HG02970 (cell line): ENCODE measurements around the gene MEIS3.

ENCODE experiments used
- ATAC-seq: cut with Tn5 transposase; IDR thresholded peaks from one replicate; pipeline ENCODE4 v1.9.1; 2021; ENCODE audit warnings: mild to moderate bottlenecking, moderate library complexity, moderate number of reproducible peaks; ENCODE audit not compliant: unreplicated experiment, low FRiP score

The MEIS3 gene

GRCh38 chr19:47419030-47419783, at the start of gene MEIS3:
MEIS3 (minus strand) TSS chr19:47419527; CDS start chr19:47419081, 446 bp downstream.
- no peak for ATAC-seq

DNA sequence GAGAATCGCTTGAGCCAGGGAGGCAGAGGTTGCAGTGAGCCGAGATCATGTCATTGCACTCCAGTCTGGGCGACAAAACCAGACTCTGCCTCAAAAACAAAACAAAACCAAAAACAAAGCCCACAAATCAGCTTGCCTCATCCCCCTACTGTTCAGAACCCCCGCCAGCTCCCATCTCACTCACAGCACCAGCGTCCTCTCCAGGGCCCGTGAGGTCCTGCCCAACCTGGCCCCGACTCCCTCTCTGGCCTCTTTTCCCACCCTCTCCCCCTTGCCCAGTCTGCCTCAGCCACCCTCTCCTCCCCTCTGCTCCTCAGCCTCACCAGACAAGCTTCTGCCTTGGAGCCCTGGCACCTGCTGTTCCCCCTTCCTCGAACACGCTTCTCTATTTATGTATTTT, 48.6 kb upstream of the MEIS3 start:
- no peak for ATAC-seq

- no peak for ATAC-seq
Measured at GRCh38 chr19:47465957-47466356, 46.6 kb upstream of the MEIS3 start.

GRCh38 chr19:47464675-47465419, 45.5 kb upstream of the MEIS3 start:
- no peak for ATAC-seq

DNA sequence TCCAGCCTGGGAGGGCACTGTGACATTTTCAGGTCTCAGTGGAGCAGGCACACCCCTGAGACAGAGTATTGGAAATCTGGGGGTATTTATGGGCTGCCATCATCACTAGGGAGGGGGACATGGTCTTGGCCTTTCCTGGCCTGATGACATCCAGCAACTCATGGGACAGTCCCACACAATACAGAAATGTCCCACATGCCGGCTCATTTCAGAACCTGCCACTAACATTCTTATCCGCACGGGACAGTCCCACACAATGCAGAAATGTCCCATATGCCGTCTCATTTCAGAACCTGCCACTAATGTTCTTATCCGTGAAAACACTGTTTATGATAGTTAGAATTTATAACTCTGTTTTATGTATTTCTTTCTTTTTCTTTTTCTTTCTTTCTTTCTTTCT, 42.5 kb upstream of the MEIS3 start:
- ATAC-seq, result no peak

DNA sequence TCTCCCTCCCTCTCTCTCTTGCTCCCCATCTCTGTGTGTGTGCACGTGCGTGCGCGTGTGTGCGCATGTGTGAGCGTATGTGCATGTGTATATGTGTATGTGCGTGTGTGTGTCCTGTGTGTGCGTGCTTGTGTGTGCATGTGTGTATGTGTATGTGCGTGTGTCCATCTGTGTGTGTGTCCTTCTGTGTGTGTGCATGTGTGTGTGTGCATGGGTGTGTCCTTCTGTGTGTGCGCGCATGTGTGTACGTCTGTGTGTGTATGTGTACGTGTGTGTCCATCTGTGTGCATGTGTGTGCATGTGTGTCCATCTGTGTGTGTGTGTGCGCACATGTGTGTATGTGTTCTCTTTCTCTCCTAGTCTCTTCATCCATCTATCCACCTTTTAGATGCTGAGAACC, 40.1 kb upstream of the MEIS3 start:
- ATAC-seq, result no peak

DNA sequence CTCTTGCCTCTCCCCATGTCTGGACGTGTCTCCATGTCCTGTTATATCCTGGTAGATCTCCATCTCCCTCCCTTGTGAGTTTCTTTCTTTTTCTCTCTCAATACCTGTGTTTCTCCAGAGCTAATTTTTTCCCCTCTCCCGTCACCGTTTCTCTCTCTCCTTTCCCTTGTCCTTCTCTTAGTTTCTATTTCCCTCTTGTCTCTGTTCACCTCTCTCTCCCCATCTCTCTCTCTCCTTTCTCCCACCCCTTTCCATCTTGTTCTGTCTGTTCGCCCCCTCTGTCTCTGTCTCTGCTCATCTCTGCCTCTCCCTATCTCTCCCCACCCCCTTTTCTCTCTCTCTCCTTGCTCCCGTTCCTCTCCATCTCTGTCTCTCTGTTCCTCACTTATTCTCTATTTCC, 39.3 kb upstream of the MEIS3 start:
- ATAC-seq, result no peak

DNA sequence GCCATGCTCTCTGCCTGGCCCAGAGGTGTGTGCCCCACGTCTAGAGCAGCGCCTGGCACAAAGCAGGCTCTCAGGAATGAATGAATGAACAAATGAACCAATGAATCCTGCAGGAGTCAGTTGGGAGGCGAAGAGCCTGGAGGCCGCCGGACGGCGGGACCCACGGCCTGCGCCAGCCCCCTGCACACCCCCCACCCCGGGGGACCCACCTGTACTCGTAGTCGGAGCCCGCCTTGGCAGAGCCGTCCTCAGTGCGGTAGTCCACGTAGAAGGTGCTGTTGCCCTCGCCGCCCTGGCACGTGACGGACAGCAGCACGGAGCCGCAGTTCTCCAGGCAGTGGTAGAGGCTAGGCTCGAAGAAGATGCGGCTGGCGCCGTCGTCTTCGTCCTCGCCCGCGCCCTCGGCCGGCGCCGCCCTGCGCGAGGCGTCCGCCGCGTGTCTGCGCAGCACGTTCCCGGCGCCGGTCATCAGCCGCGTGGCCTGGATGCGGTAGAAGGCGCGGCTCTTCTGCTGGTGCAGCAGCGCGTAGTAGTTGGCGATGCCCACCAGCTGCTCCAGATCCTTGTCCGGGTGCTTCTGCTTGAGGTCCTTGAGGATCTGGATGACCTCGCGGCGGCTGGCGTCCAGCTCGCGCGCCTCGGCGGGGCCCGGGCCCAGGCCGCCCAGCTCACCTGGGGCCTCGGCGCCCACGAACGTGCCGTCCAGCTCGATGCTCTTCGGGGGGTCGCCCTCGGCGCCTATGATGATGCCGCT, 37.6 kb upstream of the MEIS3 start:
- no peak for ATAC-seq

DNA sequence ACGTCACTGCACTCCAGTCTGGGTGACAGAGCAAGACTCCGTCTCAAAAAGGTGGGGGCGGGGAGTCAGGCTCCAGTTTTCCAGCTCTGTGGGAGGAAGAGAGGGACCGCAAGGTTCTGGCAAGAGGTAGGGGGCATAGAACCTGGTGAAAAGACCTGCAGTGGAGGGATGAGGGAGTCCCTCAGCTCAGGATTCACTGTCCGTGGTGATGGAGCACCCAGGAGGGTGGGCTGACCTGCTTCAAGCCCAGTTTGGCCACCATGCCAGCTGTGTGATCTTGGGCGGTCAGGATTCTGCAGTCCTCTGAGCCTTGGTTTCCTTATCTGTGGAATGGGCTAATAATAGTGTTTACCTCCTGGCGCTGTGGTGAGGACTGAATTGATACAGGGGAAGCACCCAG, 31.2 kb upstream of the MEIS3 start:
- no peak for ATAC-seq

DNA sequence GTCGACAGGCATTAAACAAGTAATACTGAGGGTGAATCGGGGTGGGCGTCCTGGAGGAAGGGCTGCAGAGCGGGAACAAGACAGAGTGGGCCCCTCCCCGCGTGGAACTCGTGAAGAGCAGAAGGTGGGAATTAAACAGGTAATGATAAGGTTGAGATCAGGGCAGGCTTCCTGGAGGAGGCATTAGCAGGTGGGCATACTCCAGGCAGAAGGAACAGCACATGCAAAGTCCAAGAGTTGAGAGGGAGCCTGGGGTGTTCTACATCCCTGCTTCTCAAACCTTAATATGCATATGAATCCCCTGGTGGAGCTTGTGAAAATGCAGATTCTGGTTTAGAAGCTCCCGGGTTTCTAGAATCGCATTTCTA, 29.0 kb upstream of the MEIS3 start:
- ATAC-seq, result no peak

DNA sequence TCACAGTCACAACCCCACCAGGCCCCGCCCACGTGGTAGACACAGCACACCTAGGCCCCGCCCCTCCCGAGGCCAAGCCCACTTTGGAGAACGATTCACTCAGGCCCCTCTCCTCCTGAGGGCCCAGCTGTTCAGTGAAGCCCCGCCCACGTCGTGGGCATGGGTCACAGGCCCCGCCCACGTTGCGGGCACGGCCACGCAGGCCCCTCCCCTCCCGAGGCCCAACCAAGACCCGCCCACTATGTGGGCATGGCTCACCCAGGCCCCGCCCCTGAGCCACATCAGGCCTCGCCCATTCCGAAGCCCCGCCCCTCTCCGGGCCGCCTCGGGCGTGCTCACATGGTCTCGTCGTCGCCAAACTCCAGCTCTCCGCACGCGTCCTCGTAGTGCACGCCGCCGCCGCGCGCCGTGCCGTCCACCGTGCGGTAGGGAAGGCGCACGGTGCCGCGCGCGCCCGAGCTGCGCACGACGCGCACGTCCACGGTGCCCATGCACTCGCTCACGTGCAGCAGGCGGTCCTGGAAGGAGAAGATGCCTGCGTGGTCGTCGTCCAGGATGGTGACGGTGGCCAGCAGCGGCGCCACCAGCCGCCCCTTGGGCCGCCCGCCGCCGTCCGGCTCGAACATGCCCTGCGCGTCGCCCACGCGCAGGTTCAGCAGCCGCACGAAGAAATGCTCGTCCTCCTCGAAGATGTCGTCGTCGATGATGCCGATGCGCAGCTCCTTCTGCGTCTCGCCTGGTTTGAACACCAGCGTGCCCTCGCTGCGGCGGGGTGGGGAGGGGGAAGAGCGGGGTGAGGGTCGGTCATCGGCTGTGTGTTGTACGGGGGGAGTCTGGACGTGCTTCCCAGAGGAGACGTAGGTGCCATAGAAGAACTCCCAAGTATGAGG, 28.4 kb upstream of the MEIS3 start:
- no peak for ATAC-seq

DNA sequence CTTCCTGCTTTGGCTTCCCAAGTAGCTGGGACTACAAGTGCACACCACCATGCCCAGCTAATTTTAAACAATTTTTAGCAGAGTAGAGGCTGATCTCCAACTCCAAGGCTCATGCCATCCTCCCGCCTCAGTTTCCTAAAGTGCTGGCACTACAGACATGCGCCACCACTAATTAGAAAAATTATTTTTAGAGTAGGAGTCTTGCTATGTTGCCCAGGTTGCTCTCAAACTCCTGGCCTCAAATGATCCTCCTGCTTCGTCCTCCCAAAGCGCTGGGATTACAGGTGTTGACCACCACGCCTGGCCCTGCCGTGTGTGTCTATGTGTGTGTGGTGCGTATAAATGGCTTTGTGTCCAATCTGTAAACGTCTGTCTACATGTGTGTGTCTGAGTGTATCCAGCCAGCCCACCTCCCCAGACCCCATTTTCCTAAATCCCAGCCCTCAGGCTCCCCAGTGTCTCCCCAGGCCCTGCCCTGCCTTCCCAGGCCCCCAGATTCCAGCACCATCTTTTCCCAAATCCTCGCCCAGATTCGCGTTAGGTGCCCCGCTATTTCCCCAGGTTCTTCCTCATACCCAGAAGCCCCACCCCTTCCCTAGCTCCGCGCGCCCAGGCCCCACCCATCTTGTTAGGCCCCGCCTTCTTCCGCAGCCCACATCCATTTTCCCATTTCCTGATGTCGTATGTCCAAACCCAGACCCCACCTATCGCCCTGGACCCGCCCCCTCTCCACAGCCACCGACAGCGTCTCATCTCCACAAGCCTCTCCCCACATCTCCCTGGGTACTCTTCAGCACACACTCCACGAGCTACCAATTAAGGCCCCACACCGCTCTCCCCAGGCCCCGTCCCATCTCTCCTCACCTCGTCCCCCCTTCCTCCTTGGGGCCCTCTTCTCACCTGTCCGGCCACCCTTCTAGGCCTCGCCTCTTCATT, 27.5 kb upstream of the MEIS3 start:
- ATAC-seq, result no peak

GRCh38 chr19:47445937-47446402, 26.6 kb upstream of the MEIS3 start:
- ATAC-seq, result no peak

GRCh38 chr19:47445527-47445926, 26.2 kb upstream of the MEIS3 start:
- no peak for ATAC-seq

DNA sequence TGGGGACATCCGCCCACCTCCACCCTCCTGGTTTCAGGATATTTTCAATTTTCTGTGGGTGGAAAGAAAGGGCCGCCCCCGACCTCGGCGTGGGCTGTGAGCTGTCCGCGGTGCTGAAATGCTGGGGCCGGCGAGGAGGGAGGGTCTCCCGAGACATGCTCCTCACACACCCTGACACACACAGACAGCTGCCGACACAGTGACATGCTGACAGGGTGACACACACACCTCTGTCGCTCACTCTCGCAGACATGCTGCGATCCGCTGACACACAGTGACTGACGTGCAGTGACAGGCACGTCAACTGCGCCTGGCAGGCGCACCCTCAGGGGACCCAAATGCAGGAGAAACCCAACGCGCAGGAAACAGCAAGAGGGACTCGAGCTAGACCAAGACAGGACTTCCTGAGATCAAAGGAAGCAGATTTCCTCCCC, 25.1 kb upstream of the MEIS3 start:
- ATAC-seq, result no peak

DNA sequence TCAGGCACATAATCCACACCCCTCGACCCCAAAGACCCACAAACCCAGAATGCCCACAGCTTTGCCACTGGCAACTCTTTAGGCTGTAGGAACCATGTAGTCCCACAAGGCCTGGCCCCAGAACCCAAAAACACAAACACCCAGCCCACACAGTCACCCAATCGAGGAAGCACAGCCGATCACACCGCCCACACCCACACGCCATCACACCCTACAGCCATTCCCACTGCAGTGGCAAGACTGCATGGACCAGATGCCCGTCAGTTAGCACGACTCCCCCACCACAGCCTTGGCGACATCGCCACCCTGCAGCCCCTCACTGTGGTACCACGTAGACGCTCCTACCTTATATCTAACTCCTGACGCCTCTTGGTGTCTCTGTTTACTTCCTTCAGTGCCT, 24.0 kb upstream of the MEIS3 start:
- ATAC-seq, result no peak

GRCh38 chr19:47438793-47439220, 19.5 kb upstream of the MEIS3 start:
- ATAC-seq, result no peak

DNA sequence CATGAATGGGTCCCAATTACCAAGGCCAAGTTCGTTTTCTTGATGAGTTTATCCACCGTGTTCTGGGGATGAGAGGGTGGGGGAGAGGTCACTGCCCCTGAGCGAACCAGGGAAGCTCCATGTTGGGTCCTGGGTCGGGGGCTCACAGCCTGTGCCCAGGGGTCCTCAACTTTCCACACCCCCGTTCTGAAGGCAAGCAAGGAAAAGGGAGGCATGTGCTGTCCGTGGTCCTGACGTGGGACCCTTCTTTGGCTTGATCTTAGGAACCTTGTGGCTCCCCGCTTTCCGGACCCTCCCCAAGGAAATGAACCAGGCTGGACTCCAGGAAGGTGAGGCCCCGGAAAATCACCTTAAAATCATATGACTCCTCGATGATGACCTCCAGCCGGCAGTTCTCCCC, 18.2 kb upstream of the MEIS3 start:
- ATAC-seq, result no peak

- no peak for ATAC-seq
Measured at GRCh38 chr19:47436712-47437401, 17.5 kb upstream of the MEIS3 start.
